NCI-H1930 (cell line): Measurements from ENCODE around the gene UPF3A.
A peak's percentile ranks its signal among the peaks of the same experiment; 100 is the strongest.
"Not testable (repeated sequence)": the region's sequence is repeated elsewhere in the genome, so short reads cannot be mapped to it uniquely, and the experiment has no call there.

Experiments
- DNase-seq, 2 experiments: peaks; one replicate each; lab custom pipeline; 2025; lab: John Stamatoyannopoulos, UW

UPF3A gene

GRCh38 chr13:114304346-114305034 lies 23.1 kb downstream of the UPF3A start:
- no peak for DNase-seq

GRCh38 chr13:114309086-114309485 lies 27.7 kb downstream of the UPF3A start:
- no peak for DNase-seq

- DNase-seq = no peak
Observed at GRCh38 chr13:114309806-114310410, 28.5 kb downstream of the UPF3A start.

- DNase-seq = no peak
Observed at GRCh38 chr13:114310956-114311355, 29.6 kb downstream of the UPF3A start.

- DNase-seq = no peak
Observed at GRCh38 chr13:114311387-114311786, 30.0 kb downstream of the UPF3A start.

- DNase-seq = no peak
Observed at GRCh38 chr13:114311908-114312307, 30.5 kb downstream of the UPF3A start.

GRCh38 chr13:114313061-114313860 lies 31.9 kb downstream of the UPF3A start:
- no peak for DNase-seq

- peak; percentile 95 to 97 for DNase-seq
Observed at GRCh38 chr13:114314074-114314912, 32.9 kb downstream of the UPF3A start, which contains the start of gene CHAMP1. CHAMP1 (plus strand) TSS chr13:114314503; CDS start chr13:114323843, 9,340 bp downstream.

- no peak for DNase-seq
Observed at GRCh38 chr13:114315074-114315785, 33.8 kb downstream of the UPF3A start.

- DNase-seq = no peak
Observed at GRCh38 chr13:114318624-114319023, 37.2 kb downstream of the UPF3A start.

GRCh38 chr13:114319441-114319913 lies 38.1 kb downstream of the UPF3A start:
- no peak for DNase-seq

GRCh38 chr13:114320065-114320464 lies 38.7 kb downstream of the UPF3A start:
- no peak for DNase-seq

GRCh38 chr13:114321256-114321655 lies 39.9 kb downstream of the UPF3A start:
- DNase-seq = no peak

- DNase-seq = no peak
Observed at GRCh38 chr13:114323349-114323748, 41.9 kb downstream of the UPF3A start.

- DNase-seq = no peak
Observed at GRCh38 chr13:114324334-114324733, 42.9 kb downstream of the UPF3A start.

- DNase-seq = no peak
Observed at GRCh38 chr13:114325729-114326128, 44.3 kb downstream of the UPF3A start.

GRCh38 chr13:114328034-114328433 lies 46.6 kb downstream of the UPF3A start:
- DNase-seq = no peak

- DNase-seq = no peak
Observed at GRCh38 chr13:114328595-114328994, 47.2 kb downstream of the UPF3A start.

GRCh38 chr13:114330086-114330485 lies 48.7 kb downstream of the UPF3A start:
- no peak for DNase-seq

- not testable (repeated sequence) for DNase-seq
Observed at GRCh38 chr13:114333881-114334280, 52.5 kb downstream of the UPF3A start.
